ENCODE measurements around the gene SLC1A4. TPM values are rescaled to one million over a fixed set of nuclear protein-coding genes. Genes with fewer than 3 reads are reported as not detected.

The SLC1A4 gene
- total RNA-seq, 3 donors from 2014 or later: 8.2 to 14.7 (median 8.4) TPM

DNA sequence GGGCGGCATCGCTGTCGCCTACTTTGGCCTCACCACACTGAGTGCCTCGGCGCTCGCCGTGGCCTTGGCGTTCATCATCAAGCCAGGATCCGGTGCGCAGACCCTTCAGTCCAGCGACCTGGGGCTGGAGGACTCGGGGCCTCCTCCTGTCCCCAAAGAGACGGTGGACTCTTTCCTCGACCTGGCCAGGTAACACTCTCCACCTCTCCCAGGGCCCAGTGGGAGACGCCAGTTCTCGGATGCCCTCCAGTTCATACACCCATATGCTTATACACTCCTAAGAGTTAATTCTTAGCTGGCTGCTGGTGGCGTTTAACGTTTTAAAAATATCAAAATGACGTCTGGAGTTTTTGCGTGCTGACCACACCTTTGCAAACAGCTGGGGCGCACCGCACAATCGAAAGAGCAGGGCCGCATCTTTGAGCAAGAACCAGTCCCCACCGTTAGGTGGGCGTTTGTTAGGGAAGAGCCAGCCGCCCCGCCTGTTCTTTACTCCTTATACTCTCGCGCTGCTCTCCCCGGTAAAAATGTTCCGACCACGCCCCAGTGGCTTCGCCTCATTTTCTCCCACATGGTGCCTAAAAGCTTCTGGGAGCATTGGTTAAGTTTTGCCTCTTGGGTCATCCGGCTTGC lies 899 bp downstream of the SLC1A4 start:
- intact Hi-C loops (cut with DNase I, micrococcal nuclease): no loop called here
- peaks cover 6% of the 10 kb centered on the region for H3K4me1 ChIP-seq (ENCODE audit: low read depth)
- no peaks in the 10 kb centered on the region for H3K9me3 ChIP-seq
- TF ChIP-seq, protein P1, sequence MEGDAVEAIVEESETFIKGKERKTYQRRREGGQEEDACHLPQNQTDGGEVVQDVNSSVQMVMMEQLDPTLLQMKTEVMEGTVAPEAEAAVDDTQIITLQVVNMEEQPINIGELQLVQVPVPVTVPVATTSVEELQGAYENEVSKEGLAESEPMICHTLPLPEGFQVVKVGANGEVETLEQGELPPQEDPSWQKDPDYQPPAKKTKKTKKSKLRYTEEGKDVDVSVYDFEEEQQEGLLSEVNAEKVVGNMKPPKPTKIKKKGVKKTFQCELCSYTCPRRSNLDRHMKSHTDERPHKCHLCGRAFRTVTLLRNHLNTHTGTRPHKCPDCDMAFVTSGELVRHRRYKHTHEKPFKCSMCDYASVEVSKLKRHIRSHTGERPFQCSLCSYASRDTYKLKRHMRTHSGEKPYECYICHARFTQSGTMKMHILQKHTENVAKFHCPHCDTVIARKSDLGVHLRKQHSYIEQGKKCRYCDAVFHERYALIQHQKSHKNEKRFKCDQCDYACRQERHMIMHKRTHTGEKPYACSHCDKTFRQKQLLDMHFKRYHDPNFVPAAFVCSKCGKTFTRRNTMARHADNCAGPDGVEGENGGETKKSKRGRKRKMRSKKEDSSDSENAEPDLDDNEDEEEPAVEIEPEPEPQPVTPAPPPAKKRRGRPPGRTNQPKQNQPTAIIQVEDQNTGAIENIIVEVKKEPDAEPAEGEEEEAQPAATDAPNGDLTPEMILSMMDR (IDR thresholded peaks at IDR 0.05): no peak
- H3K4me3 ChIP-seq: peak overlapping the region; percentile 56
- H3K36me3 ChIP-seq (ENCODE audit: low read depth): no peaks in the 10 kb centered on the region
- ATAC-seq (no peak), DNase-seq (peak; percentile 29 to 52 (median 48))

DNA sequence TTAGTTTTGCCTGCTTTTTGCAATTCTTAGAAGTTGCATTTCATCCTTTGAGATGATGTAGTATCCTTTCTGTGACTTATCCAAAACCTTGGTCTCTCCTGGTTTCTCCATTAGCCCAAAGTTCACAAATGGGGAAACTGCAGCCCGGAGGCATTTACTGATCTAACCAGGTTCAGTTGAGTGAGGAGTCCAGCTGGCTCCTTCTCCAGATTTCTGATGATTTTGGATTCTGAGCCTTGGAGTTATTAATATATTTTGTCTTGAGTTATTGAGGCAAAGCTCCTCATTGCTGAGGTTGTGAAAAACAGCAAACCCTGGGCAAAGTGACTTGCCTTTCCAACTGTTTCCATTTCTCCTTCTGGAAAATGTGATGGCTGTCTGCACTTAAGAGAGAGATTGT lies 1.7 kb downstream of the SLC1A4 start:
- Histone ChIP-seq H3K36me3 (ENCODE audit: low read depth) (no peaks in the 10 kb centered on the region), H3K4me1 (ENCODE audit: low read depth) (peaks cover 6% of the 10 kb centered on the region), H3K4me3 (no peak overlapping the region), H3K9me3 (no peaks in the 10 kb centered on the region)
- TF ChIP-seq, protein P1 (IDR thresholded peaks at IDR 0.05): no peak
- DNase-seq (no peak), ATAC-seq (no peak)
- intact Hi-C loops (cut with DNase I, micrococcal nuclease): no loop called here

DNA sequence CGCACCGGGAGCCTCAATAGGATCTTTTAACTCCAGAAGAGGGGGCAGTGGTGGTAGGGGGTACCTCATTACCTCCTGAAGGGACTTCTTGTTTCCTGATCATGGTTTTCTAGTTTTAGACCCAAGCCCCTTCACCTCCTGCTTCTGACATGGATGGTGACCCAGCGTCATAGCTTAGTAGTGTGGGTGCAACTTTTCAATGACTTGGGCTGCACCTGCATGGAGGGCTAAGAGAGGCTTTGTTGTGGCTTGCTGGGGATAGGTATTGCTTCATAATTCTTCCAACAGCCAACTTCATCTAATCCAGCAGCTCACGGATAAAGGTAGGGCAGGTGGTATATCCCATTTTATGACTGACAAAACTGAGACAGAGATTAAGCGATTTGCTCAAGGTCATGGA lies 3.0 kb downstream of the SLC1A4 start:
- TF ChIP-seq, protein P1 (IDR thresholded peaks at IDR 0.05): no peak
- Histone ChIP-seq H3K4me1 (ENCODE audit: low read depth) (peaks cover 6% of the 10 kb centered on the region), H3K36me3 (ENCODE audit: low read depth) (no peaks in the 10 kb centered on the region), H3K4me3 (no peak overlapping the region), H3K9me3 (no peaks in the 10 kb centered on the region)
- intact Hi-C loops (cut with DNase I, micrococcal nuclease): no loop called here
- no peak for ATAC-seq
- no peak for DNase-seq

DNA sequence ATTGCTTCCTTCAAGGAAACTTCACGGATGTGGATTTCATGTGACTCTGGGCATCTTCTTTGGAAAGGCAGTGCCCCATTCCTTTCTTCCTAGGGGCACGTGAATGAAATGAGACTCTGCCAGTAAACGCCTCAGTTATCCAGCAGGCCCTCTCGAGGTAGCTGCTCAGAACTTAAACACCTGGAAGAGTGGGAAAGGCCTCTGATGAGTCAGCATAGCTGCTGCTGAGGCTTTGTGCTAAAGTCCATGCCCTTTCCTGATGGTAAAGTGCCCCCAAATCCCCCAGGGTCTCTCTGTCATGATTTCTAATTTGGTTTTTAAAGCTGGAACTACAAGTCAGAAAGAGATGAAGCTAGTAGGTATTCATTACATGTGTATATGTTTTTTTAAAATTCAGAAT lies 3.8 kb downstream of the SLC1A4 start:
- H3K9me3 ChIP-seq: no peaks in the 10 kb centered on the region
- no peak overlapping the region for H3K4me3 ChIP-seq
- ATAC-seq (no peak), DNase-seq (no peak)
- H3K36me3 ChIP-seq (ENCODE audit: low read depth): no peaks in the 10 kb centered on the region
- intact Hi-C loops (cut with DNase I, micrococcal nuclease): no loop called here
- peaks cover 6% of the 10 kb centered on the region for H3K4me1 ChIP-seq (ENCODE audit: low read depth)
- TF ChIP-seq, protein P1 (IDR thresholded peaks at IDR 0.05): no peak

DNA sequence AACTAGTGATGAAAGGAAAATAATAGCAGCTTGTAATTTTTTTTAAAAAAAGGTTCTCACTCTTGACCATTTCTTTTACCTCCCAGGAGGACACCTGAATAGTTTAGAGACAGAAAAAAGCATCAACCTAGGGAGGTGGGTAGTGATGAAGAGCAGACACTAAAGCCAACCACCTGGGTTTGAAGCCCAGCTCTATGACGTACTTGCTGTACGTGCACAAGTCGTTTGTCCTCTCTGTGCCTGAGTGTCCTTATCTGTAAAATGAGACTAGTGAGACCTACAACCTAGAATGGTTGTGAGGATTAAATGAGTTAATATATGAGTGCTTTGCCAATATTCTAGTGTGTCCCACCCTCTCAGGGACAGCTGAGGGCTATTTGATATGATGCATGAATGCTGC lies 5.8 kb downstream of the SLC1A4 start:
- TF ChIP-seq, protein P1 (IDR thresholded peaks at IDR 0.05): no peak
- no peak overlapping the region for H3K4me3 ChIP-seq
- peaks cover 6% of the 10 kb centered on the region for H3K4me1 ChIP-seq (ENCODE audit: low read depth)
- no peak for DNase-seq
- no peaks in the 10 kb centered on the region for H3K9me3 ChIP-seq
- ATAC-seq: no peak
- intact Hi-C loops (cut with DNase I, micrococcal nuclease): no loop called here
- H3K36me3 ChIP-seq (ENCODE audit: low read depth): no peaks in the 10 kb centered on the region

DNA sequence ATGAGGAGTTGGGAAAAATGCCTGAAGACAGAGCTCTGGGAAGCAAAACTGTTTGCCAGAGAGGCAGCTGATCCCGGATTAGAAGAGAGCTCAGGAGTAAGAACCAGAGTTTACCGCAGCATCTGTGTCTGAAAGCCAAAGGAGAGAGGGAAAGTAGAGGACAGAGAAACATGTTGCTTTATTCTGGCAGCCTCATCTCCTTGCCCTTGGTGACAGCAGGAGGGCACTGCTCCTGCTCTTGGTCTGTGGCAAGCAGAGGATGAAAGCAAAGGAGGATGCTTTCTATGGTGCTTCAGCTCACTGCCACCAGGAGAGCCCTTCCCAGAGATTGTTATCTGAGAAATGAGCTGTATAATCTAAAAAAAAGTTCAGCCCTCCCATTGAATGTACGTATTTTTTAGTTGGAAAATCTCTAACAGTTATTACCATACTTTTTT lies 7.7 kb downstream of the SLC1A4 start:
- TF ChIP-seq, protein P1 (IDR thresholded peaks at IDR 0.05): no peak
- DNase-seq (no peak), ATAC-seq (no peak)
- Histone ChIP-seq H3K4me1 (ENCODE audit: low read depth) (no peaks in the 10 kb centered on the region), H3K4me3 (no peak overlapping the region), H3K36me3 (ENCODE audit: low read depth) (no peaks in the 10 kb centered on the region), H3K9me3 (no peaks in the 10 kb centered on the region)
- intact Hi-C loops (cut with DNase I, micrococcal nuclease): no loop called here

Measured in mucosa of descending colon (tissue), 3 donors.